Bone marrow (tissue), 2 donors: ENCODE data around the gene SLC25A34.
"Not testable (repeated sequence)": the region's sequence is repeated elsewhere in the genome, so short reads cannot be mapped to it uniquely, and the experiment has no call there.

ENCODE experiments used
- DNase-seq, 2 donors: peaks; one replicate each; lab custom pipeline; 2025; lab: John Stamatoyannopoulos, UW

The SLC25A34 gene

DNA sequence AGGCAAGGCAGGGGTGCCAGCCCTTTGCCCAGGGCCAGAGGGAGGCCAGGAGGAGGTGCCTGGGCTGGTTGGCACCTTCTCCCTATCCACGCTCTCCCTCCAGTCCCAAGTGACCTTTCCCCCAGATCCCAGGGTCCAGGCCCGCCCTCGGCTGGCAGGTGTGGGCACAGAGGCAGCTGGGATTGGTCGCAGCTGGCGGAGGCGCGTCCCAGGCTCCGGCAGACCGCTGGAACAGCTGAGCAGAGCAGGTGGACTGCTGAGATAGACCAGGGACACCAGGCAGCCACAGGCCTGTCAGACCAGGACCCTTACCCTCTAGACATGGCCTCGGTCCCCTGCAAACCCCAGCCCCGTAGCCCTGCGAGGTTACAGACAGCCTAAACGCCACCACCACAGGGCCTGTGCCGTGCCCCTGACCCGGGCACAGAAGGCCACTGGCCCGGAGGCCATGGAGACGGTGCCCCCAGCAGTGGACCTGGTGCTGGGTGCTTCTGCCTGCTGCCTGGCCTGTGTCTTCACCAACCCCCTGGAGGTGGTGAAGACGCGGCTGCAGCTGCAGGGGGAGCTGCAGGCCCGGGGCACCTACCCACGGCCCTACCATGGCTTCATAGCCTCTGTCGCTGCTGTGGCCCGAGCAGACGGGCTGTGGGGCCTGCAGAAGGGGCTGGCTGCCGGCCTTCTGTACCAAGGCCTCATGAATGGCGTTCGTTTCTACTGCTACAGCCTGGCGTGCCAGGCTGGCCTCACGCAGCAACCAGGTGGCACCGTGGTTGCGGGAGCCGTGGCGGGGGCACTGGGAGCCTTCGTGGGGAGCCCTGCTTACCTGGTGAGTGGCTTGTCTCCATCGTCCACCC is at the start of gene SLC25A34:
Gene SLC25A34 (plus strand): TSS at position 221 of the 854 bp plus-strand sequence. CDS start 228 bp downstream, at position 449.
- DNase-seq = no peak

DNA sequence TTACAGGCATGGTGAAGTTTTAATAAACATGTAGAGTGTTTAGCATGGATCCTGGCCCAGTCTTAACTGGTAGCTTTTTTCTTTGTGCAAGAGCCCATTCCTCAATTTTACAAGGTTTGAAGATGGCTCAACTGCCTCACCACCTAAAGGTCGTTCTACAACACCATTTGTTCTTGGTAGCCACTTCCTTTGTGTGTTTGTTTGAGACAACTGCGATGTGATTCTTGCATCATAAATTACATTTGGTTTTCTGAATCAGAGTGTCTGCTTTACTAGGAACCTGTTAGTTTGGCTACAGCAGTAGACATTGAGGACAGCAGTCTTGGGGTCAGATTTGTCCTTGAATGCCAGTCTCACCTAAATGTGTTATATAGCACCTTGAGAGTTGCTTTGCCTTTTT is 48.6 kb upstream of the SLC25A34 start:
- DNase-seq = no peak

DNA sequence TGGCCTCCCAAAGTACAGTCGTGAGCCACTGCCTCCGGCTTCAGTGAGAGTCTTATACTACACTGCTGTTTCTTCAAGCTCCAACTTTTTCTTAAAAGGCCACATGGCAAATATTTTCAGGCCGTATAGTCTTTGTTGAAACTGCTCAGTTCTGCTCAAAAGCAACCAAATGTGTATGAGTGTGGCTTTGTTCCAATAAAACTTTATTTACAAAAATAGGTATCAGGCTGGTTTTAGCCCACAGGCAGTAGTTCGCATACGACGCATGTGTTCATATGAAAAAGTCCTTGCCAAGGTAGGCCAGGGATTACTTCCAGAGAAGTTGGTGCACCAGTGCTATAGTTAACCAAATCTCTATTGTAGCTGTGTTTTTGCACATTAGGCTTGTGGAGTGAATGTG is 45.7 kb upstream of the SLC25A34 start:
- no peak for DNase-seq

DNA sequence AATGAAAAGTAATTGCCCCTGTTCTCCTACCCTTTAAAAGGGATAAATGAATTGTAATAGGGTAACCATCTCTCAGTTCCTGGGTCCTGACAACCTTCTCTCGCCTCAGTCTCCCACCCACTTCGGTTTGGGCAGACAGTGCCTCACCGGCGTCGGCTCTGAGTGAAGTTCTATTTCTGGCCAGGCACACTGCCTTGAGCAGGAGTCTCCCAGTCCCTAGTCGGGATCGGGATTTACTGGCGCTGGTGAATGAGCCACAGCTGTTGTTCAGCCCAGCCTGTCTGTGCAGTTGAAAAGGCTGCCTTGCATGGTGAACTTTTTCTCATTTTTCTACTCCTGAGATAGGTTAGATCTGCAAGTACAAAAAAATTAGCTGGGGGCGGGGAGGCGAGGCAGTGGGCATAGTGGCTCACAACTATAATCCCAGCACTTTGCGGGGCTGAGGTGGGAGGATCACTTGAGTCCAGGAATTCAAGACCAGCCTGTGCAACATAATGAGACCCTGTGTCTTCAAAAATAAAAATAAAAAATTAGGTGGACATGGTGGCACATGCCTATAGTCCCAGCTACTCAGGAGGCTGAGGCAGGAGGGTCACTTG is 44.5 kb upstream of the SLC25A34 start:
- DNase-seq = no peak

DNA sequence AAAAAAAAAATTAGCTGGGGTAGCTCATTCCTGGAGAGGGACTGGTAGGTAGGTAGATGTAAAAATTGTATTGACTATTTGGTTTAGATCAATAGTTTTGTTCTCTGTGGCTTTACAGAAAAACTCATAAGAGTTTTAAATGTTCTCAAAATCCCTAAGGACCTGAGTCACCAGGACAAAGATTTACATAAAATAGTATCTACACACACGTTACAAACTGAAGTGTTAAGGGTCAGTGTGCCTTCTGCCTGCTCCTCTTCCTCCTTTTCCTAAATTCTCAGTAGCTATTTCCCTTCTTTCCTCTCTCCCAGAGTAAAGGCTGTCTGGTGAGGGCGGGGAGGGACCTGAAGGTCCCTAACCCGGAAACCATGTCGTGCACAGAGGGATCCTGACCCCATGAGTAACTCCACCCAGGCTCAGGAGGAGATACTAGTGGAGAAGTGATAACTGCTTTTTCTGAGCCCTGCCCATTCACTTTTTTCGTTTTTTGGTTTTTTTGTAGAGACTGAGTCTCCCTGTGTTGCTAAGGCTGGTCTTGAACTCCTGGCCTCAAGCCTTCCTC is 43.9 kb upstream of the SLC25A34 start:
- DNase-seq = no peak

DNA sequence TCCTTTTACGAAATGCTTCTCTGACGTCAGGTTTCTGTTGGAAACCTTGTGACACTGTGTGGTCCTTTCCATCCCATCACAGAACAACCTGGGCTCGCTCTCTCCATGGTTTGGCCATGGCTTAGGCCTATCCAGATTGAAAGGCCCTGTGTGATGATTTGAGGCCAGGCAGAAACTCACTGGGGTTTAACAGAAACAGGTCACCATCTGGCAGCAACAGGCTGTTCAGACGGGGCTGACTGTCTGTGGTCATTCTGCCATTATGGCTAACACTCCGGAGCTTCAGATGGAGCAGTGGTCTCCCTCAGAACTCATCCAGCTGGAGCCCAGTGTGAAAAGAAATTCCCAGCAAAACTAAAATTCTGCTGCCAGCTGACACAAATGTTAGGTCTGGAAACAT is 42.7 kb upstream of the SLC25A34 start:
- no peak for DNase-seq

DNA sequence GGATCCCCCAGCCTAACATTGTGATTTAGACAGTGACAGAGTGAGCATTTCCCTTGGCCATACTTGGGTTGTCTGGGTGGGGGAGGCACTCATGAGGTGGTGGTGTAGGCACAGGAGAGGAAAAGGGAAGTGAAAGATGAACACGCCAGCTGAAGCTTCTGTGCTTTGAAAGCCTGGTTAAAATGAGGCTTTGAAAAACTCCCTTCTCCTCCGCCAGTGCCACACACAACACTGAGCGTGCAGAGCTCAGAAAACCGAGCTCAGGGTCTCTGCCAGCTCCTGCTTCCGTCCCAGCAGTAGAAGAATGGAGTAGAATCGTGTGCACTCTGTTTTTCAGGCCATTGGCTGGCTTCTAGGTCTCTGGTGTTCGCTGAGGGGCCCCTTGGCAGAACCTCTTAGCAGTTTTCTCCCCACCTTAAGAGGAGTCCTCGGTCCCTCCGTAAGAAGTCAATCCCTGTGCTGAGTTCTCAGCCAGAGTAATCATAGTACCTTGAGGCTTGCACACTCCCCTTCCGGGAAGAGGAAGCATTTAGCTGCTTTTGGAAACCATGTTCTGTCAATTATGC is 39.0 kb upstream of the SLC25A34 start:
- peak in 1 of 2 donors; percentile 86 for DNase-seq

DNA sequence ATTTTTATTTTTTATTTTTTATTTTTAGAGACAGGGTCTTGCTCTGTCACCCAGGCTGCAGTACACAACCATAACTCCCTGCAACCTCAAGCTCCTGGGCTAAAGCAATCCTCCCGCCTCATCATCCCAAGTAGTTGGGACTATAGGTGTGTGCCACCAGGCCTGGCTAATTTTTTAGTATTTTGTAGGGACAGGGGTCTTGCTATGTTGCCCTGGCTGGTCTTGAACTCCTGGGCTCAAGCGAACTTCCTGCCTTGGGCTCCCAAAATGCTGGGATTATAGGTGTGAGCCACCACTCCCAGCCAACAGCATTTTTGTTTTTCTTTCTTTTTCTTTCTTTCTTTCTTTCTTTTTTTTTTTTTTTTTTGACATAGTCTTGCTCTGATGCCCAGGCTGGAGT is 37.9 kb upstream of the SLC25A34 start:
- DNase-seq = no peak

DNA sequence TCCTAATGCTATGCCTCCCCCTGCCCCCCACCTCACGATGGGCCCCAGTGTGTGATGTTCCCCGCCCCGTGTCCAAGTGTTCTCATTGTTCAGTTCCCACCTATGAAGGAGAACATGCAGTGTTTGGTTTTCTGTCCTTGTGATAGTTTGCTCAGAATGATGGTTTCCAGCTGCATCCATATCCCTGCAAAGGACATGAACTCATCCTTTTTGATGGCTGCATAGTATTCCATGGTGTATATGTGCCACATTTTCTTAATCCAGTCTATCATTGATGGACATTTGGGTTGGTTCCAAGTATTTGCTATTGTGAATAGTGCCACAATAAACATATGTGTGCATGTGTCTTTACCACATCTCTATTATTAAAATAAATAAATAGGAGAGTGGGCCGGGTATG is 36.7 kb upstream of the SLC25A34 start:
- not testable (repeated sequence) for DNase-seq

DNA sequence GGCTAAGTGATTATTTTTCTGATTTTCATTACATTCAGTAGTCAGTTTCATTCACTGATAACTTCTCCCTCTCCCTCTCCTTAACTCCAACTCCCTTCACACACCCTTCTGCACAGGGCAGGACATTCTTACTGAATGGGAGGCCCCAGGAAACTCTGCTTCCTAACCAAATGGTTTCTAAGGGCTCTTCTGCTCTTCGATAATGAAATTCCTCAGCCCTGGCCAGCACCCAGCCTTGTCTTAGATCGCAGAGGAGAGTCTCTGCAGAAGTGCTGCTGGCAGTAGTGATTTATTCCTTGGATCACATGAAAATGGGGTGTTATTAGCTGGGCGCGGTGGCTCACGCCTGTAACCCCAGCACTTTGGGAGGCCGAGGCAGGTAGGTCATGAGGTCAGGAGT is 35.5 kb upstream of the SLC25A34 start:
- no peak for DNase-seq

DNA sequence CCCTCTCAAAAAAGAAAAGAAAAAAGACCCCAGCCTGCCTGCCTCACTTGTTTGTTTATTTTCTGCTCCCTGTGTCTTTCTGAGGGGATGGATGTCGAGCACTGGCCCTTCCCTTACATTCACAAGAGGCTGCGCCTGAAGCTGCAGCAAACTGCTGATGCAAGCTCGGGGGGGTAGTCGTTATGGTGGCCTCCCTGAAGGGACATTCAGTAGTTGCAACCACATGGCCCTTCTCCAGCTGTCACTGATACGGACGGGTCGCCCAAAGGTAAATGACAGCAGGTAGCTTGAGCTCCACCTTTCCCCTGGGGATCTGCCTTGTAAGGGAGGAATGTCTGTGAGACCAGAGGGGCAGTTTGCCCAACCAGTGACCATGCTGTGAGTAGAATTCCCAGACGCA is 34.3 kb upstream of the SLC25A34 start:
- no peak for DNase-seq

DNA sequence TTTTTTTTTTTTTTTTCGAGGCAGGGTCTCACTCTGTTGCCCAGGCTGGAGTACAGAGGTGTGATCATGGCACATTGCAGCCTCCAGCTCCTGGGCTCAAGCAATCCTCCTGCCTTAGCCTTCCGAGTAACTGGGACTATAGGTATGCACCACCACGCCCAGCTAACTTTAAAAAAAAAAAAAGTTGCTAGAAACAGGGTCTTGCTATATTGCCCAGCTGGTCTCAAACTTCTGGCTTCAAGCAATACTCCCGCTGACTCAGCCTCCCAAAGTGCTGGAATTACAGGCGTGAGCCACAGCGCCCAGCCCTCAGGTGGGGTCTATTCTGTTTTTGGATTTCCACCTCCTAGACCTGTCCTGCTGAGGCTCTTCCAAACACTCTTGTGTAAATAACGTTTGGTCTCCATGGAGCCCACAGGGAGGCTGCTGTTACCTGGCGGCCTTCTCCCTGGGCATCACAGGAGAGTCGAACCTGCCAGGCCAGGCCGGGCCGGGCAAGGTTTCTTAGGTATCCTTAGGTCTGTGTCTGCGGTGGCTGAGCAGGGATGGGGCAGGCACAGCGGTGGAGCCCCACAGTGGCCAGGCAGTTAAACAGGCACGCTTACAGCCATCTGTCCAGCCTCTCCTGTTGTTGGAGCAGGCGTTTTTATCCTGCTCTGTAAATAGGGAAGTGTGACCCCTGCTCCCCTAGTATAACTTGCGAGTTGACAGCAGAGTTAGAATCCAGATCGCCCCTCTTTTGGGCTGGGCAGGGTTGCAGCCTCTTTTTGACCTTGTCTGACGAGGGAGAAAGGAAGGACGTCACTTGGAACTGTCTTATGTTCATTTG is 33.1 kb upstream of the SLC25A34 start:
- no peak for DNase-seq

DNA sequence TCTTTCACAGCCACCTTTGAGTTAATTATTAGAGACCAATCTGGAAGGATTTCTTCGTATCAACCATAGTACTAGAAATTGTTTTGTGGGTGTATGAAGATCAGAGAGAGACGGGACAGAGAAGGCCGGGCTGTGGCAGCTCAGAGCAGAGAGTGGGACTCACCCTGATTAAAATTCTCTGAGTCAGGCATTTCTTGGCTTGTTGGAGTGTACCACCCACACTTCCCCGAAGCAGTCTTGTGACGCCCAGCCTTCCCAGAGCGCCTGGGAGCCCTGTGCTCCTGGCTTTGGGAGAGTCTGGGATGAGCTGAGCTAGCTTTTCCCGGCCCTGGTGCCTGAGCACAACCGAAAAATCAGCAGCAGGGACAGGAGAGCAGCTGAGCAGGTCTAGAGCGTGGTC is 32.5 kb upstream of the SLC25A34 start:
- DNase-seq = no peak

DNA sequence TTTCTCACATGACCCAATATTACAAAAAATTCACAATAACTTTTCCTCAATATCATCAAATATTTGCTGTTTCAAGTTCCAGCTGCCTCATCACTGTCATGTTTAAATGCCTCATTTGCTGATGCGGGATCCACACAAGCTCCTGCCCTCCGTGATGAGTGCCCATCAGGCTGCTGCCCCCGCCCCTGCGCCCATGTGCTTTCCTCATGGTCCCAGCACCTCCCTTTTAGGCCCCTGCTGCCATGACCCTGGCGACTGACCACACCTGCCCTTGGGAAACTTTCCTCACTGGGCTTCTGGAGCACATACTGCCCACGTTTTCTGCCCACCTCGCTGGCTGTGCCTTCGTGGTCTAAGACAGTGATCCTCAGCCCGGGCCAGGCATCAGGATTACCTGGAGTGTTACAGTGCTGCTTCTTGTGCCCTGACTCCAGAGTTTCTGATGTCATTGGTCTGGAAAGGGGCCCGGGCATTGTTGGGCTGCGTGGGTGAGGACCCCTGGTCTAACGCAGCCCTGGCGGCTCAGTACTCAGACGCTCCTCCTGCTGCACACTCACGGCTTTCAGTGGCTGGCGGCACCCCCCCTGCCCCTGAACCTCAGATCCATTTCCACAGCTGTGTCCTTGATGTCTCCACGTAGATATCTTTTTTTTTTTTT is 31.4 kb upstream of the SLC25A34 start:
- DNase-seq = no peak

DNA sequence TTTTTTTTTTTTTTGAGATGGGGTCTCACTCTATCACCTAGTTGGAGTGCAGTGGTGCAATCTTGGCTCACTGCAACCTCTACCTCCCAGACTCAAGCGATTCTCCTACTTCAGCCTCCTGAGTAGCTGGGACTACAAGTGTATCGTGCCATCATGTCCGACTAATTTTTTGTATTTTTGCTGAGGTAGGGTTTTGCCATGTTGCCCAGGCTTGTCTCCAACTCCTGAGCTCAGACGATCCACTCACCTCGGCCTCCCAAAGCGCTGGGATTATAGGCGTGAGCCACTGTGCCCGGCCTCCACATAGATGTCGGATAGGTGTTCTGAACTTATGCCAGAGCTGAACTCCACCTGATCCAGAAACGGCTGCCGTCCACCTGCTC is 30.9 kb upstream of the SLC25A34 start:
- DNase-seq = no peak

DNA sequence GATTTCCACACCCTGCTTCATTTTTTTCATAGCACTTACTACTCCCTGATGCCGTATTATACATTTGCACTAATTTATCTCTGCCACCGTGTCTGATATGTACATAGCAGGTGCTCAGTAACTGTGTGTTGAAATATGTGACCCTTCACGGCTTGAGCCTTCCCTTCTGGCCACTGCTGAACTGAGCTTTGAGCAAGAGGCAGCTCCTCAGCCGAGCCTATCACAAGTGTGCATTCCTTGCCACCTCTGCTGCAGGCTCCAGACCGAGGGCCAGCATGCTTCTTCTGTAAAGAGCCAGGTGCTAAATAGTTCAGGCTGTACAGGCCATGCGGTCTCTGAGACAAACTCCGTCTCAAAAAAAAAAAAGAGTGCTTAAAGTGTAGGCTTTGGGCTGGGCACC is 29.3 kb upstream of the SLC25A34 start:
- DNase-seq = no peak

DNA sequence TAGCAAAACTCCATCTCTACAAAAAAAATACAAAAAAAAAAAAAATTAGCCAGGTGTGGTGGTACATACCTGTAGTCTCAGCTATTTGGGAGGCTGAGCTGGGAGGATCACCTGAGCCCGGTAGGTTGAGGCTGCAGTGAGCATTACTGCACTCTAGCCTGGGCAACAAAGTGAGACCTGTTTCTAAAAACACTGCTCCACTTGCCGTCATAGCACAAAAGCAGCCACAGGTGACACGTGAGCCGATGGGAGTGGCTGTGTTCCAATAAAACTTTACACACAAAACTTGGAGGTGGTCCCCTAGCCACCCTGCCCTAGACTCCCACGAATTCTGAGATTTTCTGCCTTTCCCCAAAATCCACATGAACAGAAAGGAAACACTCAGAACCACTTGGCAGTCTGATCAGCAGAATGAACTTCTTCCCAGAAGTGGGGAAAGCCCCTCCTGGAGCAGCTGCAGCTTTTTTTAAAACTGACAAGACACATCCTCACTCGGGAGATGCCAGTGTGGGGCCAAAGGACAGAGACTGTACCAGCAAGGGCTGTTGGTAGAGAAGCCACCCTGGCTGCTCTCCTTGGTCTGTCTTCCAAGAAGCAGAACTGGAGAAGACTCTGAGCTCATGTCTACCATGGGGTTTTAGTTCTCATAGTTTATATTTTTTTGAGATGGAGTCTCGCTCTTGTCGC is 28.7 kb upstream of the SLC25A34 start:
- DNase-seq = no peak

DNA sequence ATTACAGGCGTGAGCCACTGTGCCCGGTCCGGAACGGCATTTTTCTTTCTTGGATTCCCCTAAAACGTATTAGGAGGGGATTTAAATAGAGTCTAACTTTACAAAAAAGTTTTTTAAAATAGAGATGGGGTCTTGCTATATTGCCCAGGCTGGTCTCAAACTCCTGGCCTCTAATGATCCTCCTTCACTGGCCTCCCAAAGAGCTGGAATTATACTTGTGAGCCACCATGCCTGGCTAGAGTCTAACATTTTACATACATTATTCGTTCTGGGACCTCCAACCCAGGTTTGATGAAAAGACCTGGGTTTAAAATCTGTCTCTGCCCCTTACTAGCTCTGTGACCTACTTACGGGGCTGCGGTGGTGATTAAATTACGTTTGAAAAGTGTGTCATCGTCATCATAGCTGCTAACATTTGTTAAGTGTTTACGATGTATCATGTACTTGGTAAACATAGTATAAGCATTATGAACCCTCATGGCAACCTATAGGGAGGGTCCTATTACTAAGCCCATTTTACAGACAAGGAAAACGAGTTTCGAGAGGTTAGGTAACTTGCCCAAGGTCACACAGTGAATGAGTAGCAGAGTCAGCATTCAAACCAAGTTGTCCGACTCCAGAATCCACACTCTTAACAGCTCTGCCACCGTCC is 27.4 kb upstream of the SLC25A34 start:
- DNase-seq = no peak

DNA sequence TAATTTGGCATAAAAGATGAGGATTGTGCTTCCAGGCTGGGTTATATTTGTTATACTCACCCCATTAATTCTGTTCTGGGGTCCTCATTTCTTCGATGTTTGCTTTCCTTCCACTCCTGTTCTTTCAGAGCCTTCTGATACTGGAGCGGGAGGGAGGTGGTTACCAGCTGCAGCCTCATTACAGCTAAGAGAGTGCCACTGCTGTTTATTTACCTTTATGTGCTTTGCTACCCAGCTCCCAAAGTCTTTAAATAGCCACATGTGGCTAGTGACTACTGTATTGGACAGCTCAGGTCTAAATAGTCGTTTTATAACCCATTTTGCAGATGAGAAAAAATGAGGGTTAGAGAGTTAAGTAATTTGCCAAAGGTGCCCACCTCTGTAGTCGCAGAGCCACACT is 26.8 kb upstream of the SLC25A34 start:
- no peak for DNase-seq

DNA sequence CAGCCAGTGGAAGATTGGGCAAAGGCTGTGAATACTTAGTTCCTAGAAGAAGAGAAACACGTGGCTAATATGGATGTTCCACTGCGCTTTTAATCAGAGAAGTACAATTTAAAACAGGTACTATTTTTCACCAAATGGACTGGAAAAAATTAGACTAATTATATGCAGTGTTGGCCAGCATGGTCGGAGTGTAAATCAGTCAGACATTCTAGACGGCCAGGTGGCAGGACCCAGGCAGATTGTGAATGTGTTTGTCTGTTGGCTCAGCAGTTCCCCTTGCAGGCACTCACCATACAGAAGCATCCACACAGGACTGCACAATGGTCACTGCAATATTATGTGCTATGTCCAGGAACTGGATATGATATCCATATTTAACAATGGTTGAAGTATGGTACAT is 23.9 kb upstream of the SLC25A34 start:
- no peak for DNase-seq
